ENCODE measurements around the gene TOM1L2.

TOM1L2 gene

DNA sequence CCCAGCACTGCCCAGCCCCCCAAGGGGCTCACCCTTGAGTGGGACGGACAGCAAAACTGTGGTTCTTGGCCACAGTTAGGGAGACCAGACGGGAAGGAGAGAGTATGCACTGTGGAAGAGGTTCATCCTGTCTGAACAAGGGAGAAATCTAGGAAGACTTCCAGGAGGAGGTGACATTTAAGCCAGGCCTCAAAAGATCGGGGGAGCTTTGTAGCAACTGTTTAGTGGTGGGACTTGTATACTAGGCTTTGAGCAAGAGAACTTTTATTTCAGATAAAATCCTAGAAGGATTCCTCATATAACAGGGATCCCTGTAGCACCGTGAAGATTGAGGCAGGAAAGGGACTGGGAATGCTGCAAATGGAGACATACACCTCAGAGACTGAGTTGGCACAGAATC, 166.2 kb downstream of the TOM1L2 start:
- TF ChIP-seq, protein P1, sequence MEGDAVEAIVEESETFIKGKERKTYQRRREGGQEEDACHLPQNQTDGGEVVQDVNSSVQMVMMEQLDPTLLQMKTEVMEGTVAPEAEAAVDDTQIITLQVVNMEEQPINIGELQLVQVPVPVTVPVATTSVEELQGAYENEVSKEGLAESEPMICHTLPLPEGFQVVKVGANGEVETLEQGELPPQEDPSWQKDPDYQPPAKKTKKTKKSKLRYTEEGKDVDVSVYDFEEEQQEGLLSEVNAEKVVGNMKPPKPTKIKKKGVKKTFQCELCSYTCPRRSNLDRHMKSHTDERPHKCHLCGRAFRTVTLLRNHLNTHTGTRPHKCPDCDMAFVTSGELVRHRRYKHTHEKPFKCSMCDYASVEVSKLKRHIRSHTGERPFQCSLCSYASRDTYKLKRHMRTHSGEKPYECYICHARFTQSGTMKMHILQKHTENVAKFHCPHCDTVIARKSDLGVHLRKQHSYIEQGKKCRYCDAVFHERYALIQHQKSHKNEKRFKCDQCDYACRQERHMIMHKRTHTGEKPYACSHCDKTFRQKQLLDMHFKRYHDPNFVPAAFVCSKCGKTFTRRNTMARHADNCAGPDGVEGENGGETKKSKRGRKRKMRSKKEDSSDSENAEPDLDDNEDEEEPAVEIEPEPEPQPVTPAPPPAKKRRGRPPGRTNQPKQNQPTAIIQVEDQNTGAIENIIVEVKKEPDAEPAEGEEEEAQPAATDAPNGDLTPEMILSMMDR (IDR thresholded peaks at IDR 0.05): no peak

DNA sequence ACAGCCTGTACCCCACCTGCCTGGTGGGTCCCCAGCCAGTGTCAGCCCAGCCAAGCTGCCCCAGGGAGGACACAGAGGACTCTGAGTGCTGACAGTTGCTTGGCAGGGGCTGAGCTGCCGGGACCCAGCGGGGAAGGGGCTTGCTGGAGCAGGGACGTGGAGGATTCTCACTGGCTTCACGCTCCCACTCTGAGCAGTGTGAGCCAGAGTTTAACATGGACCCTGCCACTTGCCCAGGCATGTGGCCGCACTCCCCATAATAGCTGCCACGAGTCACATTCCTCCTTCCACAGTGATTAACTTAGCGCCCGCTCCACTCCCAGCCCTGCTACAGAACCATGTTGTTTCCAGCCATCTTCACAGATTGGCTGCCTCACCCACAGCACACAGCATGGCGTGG, 166.6 kb downstream of the TOM1L2 start:
- TF ChIP-seq, protein P1 (IDR thresholded peaks at IDR 0.05): no peak

DNA sequence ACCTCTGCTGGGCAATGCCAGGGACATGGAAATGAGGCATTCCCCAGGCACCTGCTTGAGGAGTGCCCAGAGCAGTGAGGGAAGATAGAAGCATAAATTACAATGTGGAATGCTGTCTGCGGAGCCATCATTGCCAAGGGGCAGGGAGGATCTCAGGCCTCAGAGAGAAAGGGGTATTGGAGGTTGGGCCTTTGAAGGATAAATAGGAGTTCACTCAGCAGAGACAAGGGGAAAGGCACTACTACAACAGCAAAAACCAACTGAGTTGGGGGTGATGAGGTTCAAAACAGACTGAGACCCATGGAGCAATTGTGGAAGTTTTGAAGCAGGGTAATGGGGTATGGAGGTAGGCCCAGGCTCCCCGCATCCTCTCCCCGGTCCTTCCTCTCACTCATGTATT, 168.2 kb downstream of the TOM1L2 start:
- TF ChIP-seq, protein P1 (IDR thresholded peaks at IDR 0.05): no peak

DNA sequence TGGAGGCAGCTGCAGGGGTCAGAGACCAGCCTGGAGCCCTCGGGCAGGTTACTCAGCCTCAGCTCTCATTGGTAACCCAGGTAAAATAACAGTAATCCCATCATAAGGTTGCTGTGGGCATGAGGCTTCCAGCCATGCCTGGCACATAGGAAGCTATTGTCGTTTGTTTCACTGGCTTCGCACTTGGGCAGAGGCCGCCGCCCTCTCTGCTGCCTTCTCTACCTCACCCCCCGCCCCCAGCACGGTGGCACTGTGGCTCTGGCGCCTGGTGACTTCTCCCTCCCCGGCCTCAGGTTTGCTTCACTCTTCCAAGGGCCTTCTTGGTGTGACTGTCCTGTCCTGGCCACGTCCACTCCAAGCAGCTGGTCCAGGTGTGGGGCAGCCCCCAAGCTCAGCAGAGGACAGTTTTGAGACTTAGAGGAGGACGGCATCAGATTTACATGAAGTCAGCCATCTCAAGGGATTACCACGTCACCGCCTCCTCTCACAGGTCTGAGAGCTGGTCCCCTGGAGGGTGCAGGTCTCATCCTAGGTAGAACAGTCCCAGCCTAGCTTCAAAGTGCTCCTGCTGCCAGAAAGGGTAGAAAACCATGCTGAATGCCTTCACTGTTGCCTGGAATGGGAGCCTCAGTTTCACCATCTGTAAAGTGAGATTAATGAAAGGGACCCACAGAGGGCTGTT, 170.3 kb downstream of the TOM1L2 start:
- TF ChIP-seq, protein P1 (IDR thresholded peaks at IDR 0.05): no peak

GRCh38 chr17:17800504-17801021, 171.6 kb downstream of the TOM1L2 start:
- TF ChIP-seq, protein P1 (IDR thresholded peaks at IDR 0.05): no peak

GRCh38 chr17:17798573-17799255, 173.5 kb downstream of the TOM1L2 start:
- TF ChIP-seq, protein P1 (IDR thresholded peaks at IDR 0.05): no peak

GRCh38 chr17:17798010-17798556, 174.1 kb downstream of the TOM1L2 start:
- TF ChIP-seq, protein P1 (IDR thresholded peaks at IDR 0.05): no peak

Data from LNCAP (cell line).